A673 (cell line): ENCODE data around the gene CNN2. TPM values are rescaled to one million over a fixed set of nuclear protein-coding genes. Genes with fewer than 3 reads are reported as not detected.

Source experiments
- BruUV-seq: library from RNA; stranded (reverse); fragments of 400-500 nt; replicated peaks from 2 replicates; lab custom pipeline; 2021; lab: Mats Ljungman, UMichigan
- CTCF ChIA-PET: fragments of 300-600 bp; sonication (Branson Sonifier 250); formaldehyde crosslinking; loops from one replicate; lab custom pipeline; 2022; ENCODE audit warnings: antibody characterized with exemption; lab: Charles Lee
- POLR2A ChIA-PET: fragments of 300-600 bp; sonication (Branson Sonifier 250); formaldehyde crosslinking; loops from one replicate; lab custom pipeline; 2022; ENCODE audit warnings: antibody characterized with exemption; ENCODE audit not compliant: low non-redundant PET; lab: Charles Lee
- DNase-seq: peaks from one replicate; pipeline ENCODE4 v3.0.0-alpha.2; 2015; ENCODE audit warnings: low spot score
- H3K27ac ChIP-seq: fragments of 200-600 bp; sonication (generic); 2 replicates; pipeline ENCODE4 v1.5.1; 2016; ENCODE audit warnings: mixed run types, low read depth, mild to moderate bottlenecking, mixed read lengths, antibody characterized with exemption, low read length; ENCODE audit not compliant: poor library complexity, severe bottlenecking
- H3K27me3 ChIP-seq: fragments of 200-600 bp; sonication (generic); replicated peaks from 2 replicates; pipeline ENCODE4 v1.6.1; 2017; ENCODE audit warnings: mixed run types, low read depth, mild to moderate bottlenecking, mixed read lengths, antibody characterized with exemption, low read length; ENCODE audit not compliant: insufficient read depth, poor library complexity
- H3K36me3 ChIP-seq: fragments of 200-600 bp; sonication (generic); 2 replicates; pipeline ENCODE4 v1.6.1; 2016; ENCODE audit warnings: mixed run types, mild to moderate bottlenecking, mixed read lengths, antibody characterized with exemption, low read length; ENCODE audit not compliant: insufficient read depth, poor library complexity, severe bottlenecking
- H3K4me1 ChIP-seq: fragments of 200-600 bp; sonication (generic); 2 replicates; pipeline ENCODE4 v1.6.1; 2017; ENCODE audit warnings: mixed run types, mild to moderate bottlenecking, mixed read lengths, antibody characterized with exemption, low read length; ENCODE audit not compliant: insufficient read depth, poor library complexity, severe bottlenecking
- H3K4me3 ChIP-seq: fragments of 200-600 bp; sonication (generic); 2 replicates; pipeline ENCODE4 v1.5.1; 2016; ENCODE audit warnings: low read depth, mixed run types, mild to moderate bottlenecking, mixed read lengths, low read length; ENCODE audit not compliant: poor library complexity, severe bottlenecking
- H3K9me3 ChIP-seq: fragments of 200-600 bp; sonication (generic); 2 replicates; pipeline ENCODE4 v1.6.1; 2016; ENCODE audit warnings: mixed run types, low read depth, mild to moderate bottlenecking, mixed read lengths, antibody characterized with exemption, low read length; ENCODE audit not compliant: poor library complexity, severe bottlenecking
- CTCF ChIP-seq: fragments of 300-800, 200-600 bp; sonication (generic); conservative IDR thresholded peaks from 2 replicates; pipeline ENCODE4 v1.5.1; 2017; ENCODE audit warnings: low read depth, mild to moderate bottlenecking, antibody characterized with exemption, low read length, moderate library complexity, mixed read lengths
- EZH2 ChIP-seq: fragments of 200-600 bp; sonication (generic); IDR thresholded peaks from 2 replicates; pipeline ENCODE4 v1.6.1; 2017; ENCODE audit warnings: borderline replicate concordance, low read depth, mild to moderate bottlenecking, mixed read lengths, antibody characterized with exemption, low read length; ENCODE audit not compliant: poor library complexity, severe bottlenecking
- intact Hi-C: fragments of 100-400 bp; cut with micrococcal nuclease; formaldehyde crosslinking; loops from one replicate; pipeline ENCODE4 v1.10.0; 2022; ENCODE audit not compliant: unreplicated experiment
- total RNA-seq: library from RNA; stranded (reverse); gene quantifications from 2 replicates; pipeline ENCODE4 v1.2.3, GENCODE V29; 2021

CNN2 gene
- total RNA-seq, 1 experiment from 2014 or later: 112 TPM

DNA sequence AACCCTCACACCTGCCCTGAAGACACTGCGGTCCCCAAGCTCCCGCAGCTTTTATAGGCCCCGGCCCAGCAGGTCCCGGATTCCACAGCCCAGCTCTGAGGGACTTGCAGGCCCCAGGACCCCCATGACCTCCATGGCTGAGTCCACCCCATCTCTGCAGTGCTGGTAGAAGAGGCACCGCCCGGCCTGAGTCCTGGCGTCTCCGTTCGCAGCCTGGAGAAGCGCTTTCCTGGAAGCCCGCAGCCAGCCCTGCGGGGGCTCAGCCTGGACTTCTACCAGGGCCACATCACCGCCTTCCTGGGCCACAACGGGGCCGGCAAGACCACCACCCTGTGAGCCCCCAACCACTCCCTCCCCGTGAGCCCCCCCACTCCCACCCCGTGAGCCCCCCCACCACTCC, 22.7 kb downstream of the CNN2 start:
- no TSS peak for BruUV-seq
- CTCF ChIA-PET: no interaction called here
- intact Hi-C loops: no loop called here
- no peaks in the 10 kb centered on the region for H3K27me3 ChIP-seq
- POLR2A ChIA-PET: no interaction called here
- no peak overlapping the region for H3K27ac ChIP-seq
- no peak overlapping the region for H3K4me3 ChIP-seq
- H3K36me3 ChIP-seq: no peaks in the 10 kb centered on the region
- H3K9me3 ChIP-seq: no peaks in the 10 kb centered on the region
- H3K4me1 ChIP-seq: no peaks in the 10 kb centered on the region
- TF ChIP-seq CTCF (no peak), EZH2 (no peak)
- DNase-seq: no peak

DNA sequence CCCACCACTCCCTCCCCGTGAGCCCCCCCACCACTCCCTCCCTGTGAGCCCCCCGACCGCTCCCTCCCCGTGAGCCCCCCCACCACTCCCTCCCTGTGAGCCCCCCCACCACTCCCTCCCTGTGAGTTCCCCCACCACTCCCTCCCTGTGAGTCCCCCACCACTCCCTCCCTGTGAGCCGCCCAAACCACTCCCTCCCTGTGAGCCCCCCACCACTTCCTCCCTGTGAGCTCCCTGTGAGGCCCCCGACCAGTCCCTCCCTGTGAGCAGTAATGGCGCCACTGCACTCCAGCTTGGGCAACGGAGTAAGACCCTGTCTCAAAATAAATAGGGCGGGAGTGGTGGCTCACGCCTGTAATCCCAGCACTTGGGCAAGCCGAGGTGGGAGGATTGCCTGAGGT, 23.4 kb downstream of the CNN2 start:
- no peaks in the 10 kb centered on the region for H3K27me3 ChIP-seq
- H3K27ac ChIP-seq: no peak overlapping the region
- intact Hi-C loops: no loop called here
- CTCF ChIA-PET: interaction anchor here (0.5 kb wide), 1 partner anchor 23 kb away, joined by 3 read pairs; no protein-coding TSS in a partner anchor
- BruUV-seq: no TSS peak
- H3K36me3 ChIP-seq: no peaks in the 10 kb centered on the region
- no peaks in the 10 kb centered on the region for H3K9me3 ChIP-seq
- TF ChIP-seq CTCF (no peak), EZH2 (no peak)
- no peak overlapping the region for H3K4me3 ChIP-seq
- POLR2A ChIA-PET: no interaction called here
- H3K4me1 ChIP-seq: no peaks in the 10 kb centered on the region
- DNase-seq: no peak

GRCh38 chr19:1050989-1051788, 24.8 kb downstream of the CNN2 start:
- ChIA-PET POLR2A (no interaction called here), CTCF (no interaction called here)
- intact Hi-C loops: no loop called here

More at GRCh38 chr19:1050989-1051788, 24.8 kb downstream of the CNN2 start:
- Histone ChIP-seq H3K9me3 (no peaks in the 10 kb centered on the region), H3K4me1 (no peaks in the 10 kb centered on the region), H3K27ac (no peak overlapping the region), H3K4me3 (no peak overlapping the region), H3K27me3 (no peaks in the 10 kb centered on the region), H3K36me3 (no peaks in the 10 kb centered on the region)
- no peak for DNase-seq
- no TSS peak for BruUV-seq
- TF ChIP-seq CTCF (no peak), EZH2 (no peak)
